Measurements from ENCODE around the gene ART5. TPM values are rescaled to one million over a fixed set of nuclear protein-coding genes. Genes with fewer than 3 reads are reported as not detected.

The ART5 gene
- total and polyA plus RNA-seq, 9 of the 15 experiments (the other 6 are each of a cell fraction or from before 2014, with no cell fraction given), result 0.08 to 0.59 (median 0.33) TPM

GRCh38 chr11:3642071-3642951, 519 bp upstream of the ART5 start (continued):
- TF ChIP-seq TCF15 (CRISPR knock-in tag; IDR thresholded peaks at IDR 0.05) (no peak), ZNF764 (CRISPR knock-in tag; IDR thresholded peaks at IDR 0.05; ENCODE audit: low read depth) (no peak), RAD21 (CRISPR knock-in tag; conservative IDR thresholded peaks at IDR 0.05 in 1 of 2, IDR thresholded peaks at IDR 0.05 in 1 of 2) (no peak), ZNF77 (CRISPR knock-in tag; IDR thresholded peaks at IDR 0.05) (no peak), ZNF253 (CRISPR knock-in tag; conservative IDR thresholded peaks at IDR 0.05) (no peak), HNRNPH1 (optimal IDR thresholded peaks at IDR 0.05; ENCODE audit: low read depth, low read length) (no peak), SMAD2 (IDR thresholded peaks at IDR 0.05; ENCODE audit: low read depth, low read length) (no peak), NR2C1 (IDR thresholded peaks at IDR 0.05) (no peak), NR2C1 (tag; IDR thresholded peaks at IDR 0.05) (no peak), ZNF318 (IDR thresholded peaks at IDR 0.05; ENCODE audit: borderline replicate concordance in 1 of 2, low read depth in 1 of 2) (no peak), CBX5 (IDR thresholded peaks at IDR 0.05; ENCODE audit: borderline replicate concordance, low read depth) (no peak), RBM22 (IDR thresholded peaks at IDR 0.05; ENCODE audit: low read depth, low read length, poor library complexity, severe bottlenecking) (no peak), ZNF23 (CRISPR knock-in tag; IDR thresholded peaks at IDR 0.05) (no peak), ZNF436 (CRISPR knock-in tag; IDR thresholded peaks at IDR 0.05) (no peak), HMBOX1 (IDR thresholded peaks at IDR 0.05) (no peak), NFXL1 (CRISPR knock-in tag; IDR thresholded peaks at IDR 0.05) (no peak), ID3 (CRISPR knock-in tag; IDR thresholded peaks at IDR 0.05) (no peak), ID3 (tag; IDR thresholded peaks at IDR 0.05) (peak; percentile 70; the same call in 1 of the 2 replicates)
